SK-N-SH (cell line): ENCODE data around the gene GEMIN7. TPM values are rescaled to one million over a fixed set of nuclear protein-coding genes. Genes with fewer than 3 reads are reported as not detected.

Source experiments
- CTCF ChIA-PET: fragments of 300-600, 350-600 bp; formaldehyde crosslinking; extraction: SDS; loops from one replicate; lab custom pipeline; 2021; lab: Yijun Ruan, JAX
- POLR2A ChIA-PET: fragments of 350-600 bp; sonication (Branson Sonifier 250); formaldehyde crosslinking; extraction: SDS; loops from one replicate; lab custom pipeline; 2020; ENCODE audit warnings: antibody characterized with exemption, inconsistent platforms; lab: Yijun Ruan, JAX
- DNase-seq: peaks from one replicate; pipeline ENCODE4 v3.0.0; 2012
- H2AFZ ChIP-seq: fragments of 200-600 bp; sonication (generic); 2 replicates; pipeline ENCODE4 v1.8.1; 2016; ENCODE audit warnings: antibody characterized with exemption, mild to moderate bottlenecking, low read depth
- H3F3A ChIP-seq: fragments of 200-600 bp; sonication (generic); replicated peaks from 2 replicates; pipeline ENCODE3; 2016; ENCODE audit warnings: antibody characterized with exemption, mild to moderate bottlenecking; ENCODE audit not compliant: insufficient read depth
- H3K27ac ChIP-seq, 2 experiments: fragments of 200-500 bp in 1 of 2; fragments of 200-600 bp in 1 of 2; sonication (Bioruptor generic) in 1 of 2; sonication (generic), shearing (Covaris generic) in 1 of 2; 2 replicates each; pipeline versions ENCODE4 v1.5.1 to v1.6.1; 2014 to 2016; ENCODE audit warnings: low read depth in 2 of 2, inconsistent platforms in 1 of 2, low read length in 1 of 2, mild to moderate bottlenecking in 1 of 2, mixed read lengths in 1 of 2
- H3K27me3 ChIP-seq: fragments of 200-600 bp; sonication (generic), shearing (Covaris generic); 2 replicates; pipeline ENCODE4 v1.6.1; 2016; ENCODE audit warnings: mixed run types; ENCODE audit not compliant: insufficient read depth
- H3K36me3 ChIP-seq, 2 experiments: fragments of 200-500 bp in 1 of 2; fragments of 200-600 bp in 1 of 2; sonication (Bioruptor generic) in 1 of 2; sonication (generic) in 1 of 2; replicated peaks in 1 of 2; 2 replicates each; pipeline versions ENCODE3 to v1.5.1; 2014 to 2016; ENCODE audit warnings: low read length in 1 of 2, mild to moderate bottlenecking in 1 of 2; ENCODE audit not compliant: insufficient read depth in 2 of 2, control insufficient read depth in 1 of 2
- H3K4me1 ChIP-seq, 2 experiments: fragments of 200-500 bp in 1 of 2; fragments of 200-600 bp in 1 of 2; sonication (Bioruptor generic) in 1 of 2; sonication (generic), shearing (Covaris generic) in 1 of 2; 2 replicates each; pipeline versions ENCODE4 v1.5.1 to v1.6.1; 2014 to 2016; ENCODE audit warnings: low read depth in 1 of 2, low read length in 1 of 2, mixed run types in 1 of 2; ENCODE audit not compliant: insufficient read depth in 2 of 2, control insufficient read depth in 1 of 2
- H3K4me2 ChIP-seq: fragments of 200-600 bp; sonication (generic), shearing (Covaris generic); 2 replicates; pipeline ENCODE4 v1.6.1; 2017; ENCODE audit warnings: mixed run types
- H3K4me3 ChIP-seq, 2 experiments: fragments of 200-500 bp in 1 of 2; fragments of 200-600 bp in 1 of 2; sonication (Bioruptor generic) in 1 of 2; sonication (generic), shearing (Covaris generic) in 1 of 2; 2 replicates each; pipeline versions ENCODE4 v1.5.1 to v1.8.1; 2014 to 2016; ENCODE audit warnings: low read depth in 2 of 2, inconsistent platforms in 1 of 2, low read length in 1 of 2, mild to moderate bottlenecking in 1 of 2, mixed read lengths in 1 of 2, moderate library complexity in 1 of 2
- H3K79me2 ChIP-seq: fragments of 200-600 bp; sonication (generic); 2 replicates; pipeline ENCODE4 v1.8.1; 2017; ENCODE audit warnings: mild to moderate bottlenecking; ENCODE audit not compliant: insufficient read depth
- H3K9ac ChIP-seq: fragments of 200-600 bp; sonication (generic); 2 replicates; pipeline ENCODE4 v1.6.1; 2017; ENCODE audit warnings: mixed run types
- H3K9me2 ChIP-seq: fragments of 200-600 bp; sonication (generic); 2 replicates; pipeline ENCODE4 v1.6.1; 2017; ENCODE audit warnings: mixed run types
- H3K9me3 ChIP-seq: fragments of 200-600 bp; sonication (generic); 2 replicates; pipeline ENCODE4 v1.6.1; 2017; ENCODE audit warnings: mixed run types, mild to moderate bottlenecking, moderate library complexity
- H4K20me1 ChIP-seq: fragments of 200-600 bp; sonication (generic); 2 replicates; pipeline ENCODE4 v1.6.1; 2017; ENCODE audit warnings: mild to moderate bottlenecking, mixed run types; ENCODE audit not compliant: insufficient read depth
- CHD2 ChIP-seq: fragments of 150-350 bp; IDR thresholded peaks from 2 replicates; pipeline ENCODE4 v1.6.1; 2018; ENCODE audit warnings: low read length; ENCODE audit not compliant: partially characterized antibody
- FOXJ3 ChIP-seq: sonication (generic); formaldehyde crosslinking; IDR thresholded peaks from 2 replicates; pipeline ENCODE4 v1.5.1; 2020; ENCODE audit warnings: mild to moderate bottlenecking, missing genetic modification reagents
- GABPA ChIP-seq: IDR thresholded peaks from 2 replicates; pipeline ENCODE4 v1.4.0; 2012; ENCODE audit warnings: low read depth, mild to moderate bottlenecking
- JUND ChIP-seq: IDR thresholded peaks from 2 replicates; pipeline ENCODE4 v1.4.0; 2012
- MEF2A ChIP-seq: IDR thresholded peaks from 2 replicates; pipeline ENCODE4 v1.4.0; 2012; ENCODE audit warnings: low read depth, borderline replicate concordance
- MXI1 ChIP-seq: IDR thresholded peaks from 2 replicates; pipeline ENCODE4 v1.6.1; 2012; ENCODE audit warnings: mild to moderate bottlenecking, low read depth, low read length, improper control_type of control experiment
- NRF1 ChIP-seq: IDR thresholded peaks from 2 replicates; pipeline ENCODE4 v1.6.1; 2012; ENCODE audit warnings: low read depth, mild to moderate bottlenecking, low read length
- POLR2AphosphoS5 ChIP-seq: IDR thresholded peaks from 2 replicates; pipeline ENCODE4 v1.6.1; 2012; ENCODE audit warnings: low read depth, low read length
- RAD21 ChIP-seq: IDR thresholded peaks from 2 replicates; pipeline ENCODE4 v1.6.1; 2012; ENCODE audit warnings: mild to moderate bottlenecking, low read length
- RCOR1 ChIP-seq: fragments of 150-350 bp; IDR thresholded peaks from 2 replicates; pipeline ENCODE4 v1.6.1; 2017; ENCODE audit warnings: antibody characterized with exemption, low read length
- RXRA ChIP-seq: IDR thresholded peaks from 2 replicates; pipeline ENCODE4 v1.4.0; 2012; ENCODE audit warnings: low read depth, mild to moderate bottlenecking, borderline replicate concordance
- WGBS: methylation state at CpG from one replicate; pipeline ENCODE4 v1.1.6; 2017; ENCODE audit warnings: low lambda C conversion rate; 5-methylcytosine and 5-hydroxymethylcytosine counted together
- polyA plus RNA-seq, 3 experiments: library from polyadenylated mRNA; depleted of rRNA; stranded (reverse); fragments of >200 nt; gene quantifications; 2 replicates each; pipeline ENCODE4 v1.2.3, GENCODE V29; 2012
- TF ChIP-seq, protein P1 (sequence below): fragments of 150-350 bp; IDR thresholded peaks from 2 replicates; pipeline ENCODE4 v1.6.1; 2016; ENCODE audit warnings: mild to moderate bottlenecking, low read depth, low read length
- TF ChIP-seq, protein P2 (sequence below): IDR thresholded peaks from 2 replicates; pipeline ENCODE4; 2012
- TF ChIP-seq, protein P3 (sequence below): fragments of 150-350 bp; IDR thresholded peaks from 2 replicates; pipeline ENCODE4 v1.6.1; 2017; ENCODE audit warnings: antibody characterized with exemption, low read length, low read depth, borderline replicate concordance
- TF ChIP-seq, protein P4 (sequence below): IDR thresholded peaks from 2 replicates; pipeline ENCODE4 v1.4.0; 2012; ENCODE audit warnings: low read depth

GEMIN7 gene
- polyA plus RNA-seq, 1 of the 3 experiments (the other 2 are of a cell fraction), result 28.7 TPM

DNA sequence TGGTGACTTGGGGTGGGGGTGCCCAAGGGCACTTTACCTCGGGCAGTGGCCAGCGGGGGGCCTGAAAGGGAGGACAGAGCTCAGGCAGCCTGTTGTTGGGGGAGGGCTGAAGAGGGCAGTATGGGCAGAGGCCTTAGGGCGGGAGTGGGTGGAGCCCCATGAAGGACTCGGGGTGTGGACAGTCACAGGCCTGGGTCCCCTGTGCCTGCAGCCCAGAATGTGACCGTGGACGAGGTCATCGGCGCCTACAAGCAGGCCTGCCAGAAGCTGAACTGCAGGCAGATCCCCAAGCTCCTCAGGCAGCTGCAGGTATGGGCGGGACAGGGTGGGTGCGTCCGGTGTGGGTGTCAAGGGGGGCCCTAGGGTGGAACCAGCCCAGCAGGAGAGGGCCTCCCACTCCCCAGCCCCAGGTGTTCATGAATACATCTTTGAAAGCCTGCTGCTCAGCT, 59.3 kb downstream of the GEMIN7 start:
- H3K9ac ChIP-seq, result no peak overlapping the region
- 0 out of 2 replicates have a peak, but pooled peaks cover 9% of the 10 kb centered on the region for H4K20me1 ChIP-seq
- POLR2A ChIA-PET, result no interaction called here
- no peaks in the 10 kb centered on the region for H3K9me2 ChIP-seq
- peak overlapping the region in 1 of 2 experiments; percentile 11; a peak in 1 of 4 replicates for H3K27ac ChIP-seq
- peaks cover 0 to 23% of the 10 kb centered on the region in 2 experiments; a peak in 1 of 4 replicates for H3K4me1 ChIP-seq
- no peaks in the 10 kb centered on the region for H3F3A ChIP-seq
- WGBS, result 91% methylated on average over 11 of the region's 11 CpGs
- no peak overlapping the region for H3K4me2 ChIP-seq
- DNase-seq, result no peak
- H3K4me3 ChIP-seq, result no peak overlapping the region
- peaks cover 43% of the 10 kb centered on the region; the same call in 1 of the 2 replicates for H3K79me2 ChIP-seq
- CTCF ChIA-PET, result interaction anchor here (1.0 to 5.0 kb wide), 5 partner anchors 8 to 200 kb away, joined by 3 to 24 read pairs (median 9); no protein-coding TSS in a partner anchor
- H3K36me3 ChIP-seq, result peaks cover 0 to 23% of the 10 kb centered on the region in 2 experiments
- H3K27me3 ChIP-seq, result no peaks in the 10 kb centered on the region
- H2AFZ ChIP-seq, result no peak overlapping the region
- no peaks in the 10 kb centered on the region for H3K9me3 ChIP-seq
- TF ChIP-seq RAD21 (no peak), POLR2AphosphoS5 (no peak), MXI1 (no peak), MEF2A (no peak), FOXJ3 (CRISPR knock-in tag) (no peak), GABPA (no peak), CHD2 (no peak), NRF1 (no peak), JUND (no peak), RXRA (no peak), RCOR1 (no peak)
- TF ChIP-seq, protein P1, sequence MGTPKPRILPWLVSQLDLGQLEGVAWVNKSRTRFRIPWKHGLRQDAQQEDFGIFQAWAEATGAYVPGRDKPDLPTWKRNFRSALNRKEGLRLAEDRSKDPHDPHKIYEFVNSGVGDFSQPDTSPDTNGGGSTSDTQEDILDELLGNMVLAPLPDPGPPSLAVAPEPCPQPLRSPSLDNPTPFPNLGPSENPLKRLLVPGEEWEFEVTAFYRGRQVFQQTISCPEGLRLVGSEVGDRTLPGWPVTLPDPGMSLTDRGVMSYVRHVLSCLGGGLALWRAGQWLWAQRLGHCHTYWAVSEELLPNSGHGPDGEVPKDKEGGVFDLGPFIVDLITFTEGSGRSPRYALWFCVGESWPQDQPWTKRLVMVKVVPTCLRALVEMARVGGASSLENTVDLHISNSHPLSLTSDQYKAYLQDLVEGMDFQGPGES, result no peak
- TF ChIP-seq, protein P2, sequence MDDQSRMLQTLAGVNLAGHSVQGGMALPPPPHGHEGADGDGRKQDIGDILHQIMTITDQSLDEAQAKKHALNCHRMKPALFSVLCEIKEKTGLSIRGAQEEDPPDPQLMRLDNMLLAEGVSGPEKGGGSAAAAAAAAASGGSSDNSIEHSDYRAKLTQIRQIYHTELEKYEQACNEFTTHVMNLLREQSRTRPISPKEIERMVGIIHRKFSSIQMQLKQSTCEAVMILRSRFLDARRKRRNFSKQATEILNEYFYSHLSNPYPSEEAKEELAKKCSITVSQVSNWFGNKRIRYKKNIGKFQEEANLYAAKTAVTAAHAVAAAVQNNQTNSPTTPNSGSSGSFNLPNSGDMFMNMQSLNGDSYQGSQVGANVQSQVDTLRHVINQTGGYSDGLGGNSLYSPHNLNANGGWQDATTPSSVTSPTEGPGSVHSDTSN, result no peak
- TF ChIP-seq, protein P3, sequence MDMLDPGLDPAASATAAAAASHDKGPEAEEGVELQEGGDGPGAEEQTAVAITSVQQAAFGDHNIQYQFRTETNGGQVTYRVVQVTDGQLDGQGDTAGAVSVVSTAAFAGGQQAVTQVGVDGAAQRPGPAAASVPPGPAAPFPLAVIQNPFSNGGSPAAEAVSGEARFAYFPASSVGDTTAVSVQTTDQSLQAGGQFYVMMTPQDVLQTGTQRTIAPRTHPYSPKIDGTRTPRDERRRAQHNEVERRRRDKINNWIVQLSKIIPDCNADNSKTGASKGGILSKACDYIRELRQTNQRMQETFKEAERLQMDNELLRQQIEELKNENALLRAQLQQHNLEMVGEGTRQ, result no peak
- TF ChIP-seq, protein P4, sequence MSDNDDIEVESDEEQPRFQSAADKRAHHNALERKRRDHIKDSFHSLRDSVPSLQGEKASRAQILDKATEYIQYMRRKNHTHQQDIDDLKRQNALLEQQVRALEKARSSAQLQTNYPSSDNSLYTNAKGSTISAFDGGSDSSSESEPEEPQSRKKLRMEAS, result no peak
